Osteocyte (in vitro differentiated cells): ENCODE data around the gene KIAA1217. TPM values are rescaled to one million over a fixed set of nuclear protein-coding genes. Genes with fewer than 3 reads are reported as not detected.

Source experiments
- DNase-seq: peaks from one replicate; pipeline ENCODE4 v3.0.0; 2021; ENCODE audit warnings: mixed read lengths; ENCODE audit not compliant: unreplicated experiment; ENCODE audit errors: extremely low spot score
- H3K27ac Mint-ChIP-seq: one replicate; pipeline ENCODE4 v1.8.0; 2021; ENCODE audit warnings: mild to moderate bottlenecking, mixed read lengths; ENCODE audit not compliant: unreplicated experiment
- H3K27me3 Mint-ChIP-seq: one replicate; pipeline ENCODE4 v1.8.0; 2021; ENCODE audit warnings: mixed read lengths; ENCODE audit not compliant: unreplicated experiment
- H3K36me3 Mint-ChIP-seq: one replicate; pipeline ENCODE4 v1.8.0; 2021; ENCODE audit warnings: mixed read lengths; ENCODE audit not compliant: unreplicated experiment
- H3K4me1 Mint-ChIP-seq: one replicate; pipeline ENCODE4 v1.8.0; 2021; ENCODE audit warnings: mixed read lengths; ENCODE audit not compliant: unreplicated experiment
- H3K4me3 Mint-ChIP-seq: one replicate; pipeline ENCODE4 v1.8.0; 2021; ENCODE audit warnings: mild to moderate bottlenecking, moderate library complexity, mixed read lengths; ENCODE audit not compliant: unreplicated experiment
- H3K9me3 Mint-ChIP-seq: one replicate; pipeline ENCODE4 v1.8.0; 2021; ENCODE audit warnings: mixed read lengths; ENCODE audit not compliant: unreplicated experiment
- CTCF ChIP-seq: fragments of 200-600 bp; sonication (generic); IDR thresholded peaks from 2 replicates; pipeline ENCODE4 v1.5.0; 2021; ENCODE audit warnings: antibody characterized with exemption, mild to moderate bottlenecking, moderate library complexity
- total RNA-seq: library from RNA; stranded (reverse); gene quantifications from 2 replicates; pipeline ENCODE4 v1.2.1, GENCODE V29; 2021

Gene KIAA1217
- total RNA-seq, 1 donor from 2014 or later: 2.8 TPM

DNA sequence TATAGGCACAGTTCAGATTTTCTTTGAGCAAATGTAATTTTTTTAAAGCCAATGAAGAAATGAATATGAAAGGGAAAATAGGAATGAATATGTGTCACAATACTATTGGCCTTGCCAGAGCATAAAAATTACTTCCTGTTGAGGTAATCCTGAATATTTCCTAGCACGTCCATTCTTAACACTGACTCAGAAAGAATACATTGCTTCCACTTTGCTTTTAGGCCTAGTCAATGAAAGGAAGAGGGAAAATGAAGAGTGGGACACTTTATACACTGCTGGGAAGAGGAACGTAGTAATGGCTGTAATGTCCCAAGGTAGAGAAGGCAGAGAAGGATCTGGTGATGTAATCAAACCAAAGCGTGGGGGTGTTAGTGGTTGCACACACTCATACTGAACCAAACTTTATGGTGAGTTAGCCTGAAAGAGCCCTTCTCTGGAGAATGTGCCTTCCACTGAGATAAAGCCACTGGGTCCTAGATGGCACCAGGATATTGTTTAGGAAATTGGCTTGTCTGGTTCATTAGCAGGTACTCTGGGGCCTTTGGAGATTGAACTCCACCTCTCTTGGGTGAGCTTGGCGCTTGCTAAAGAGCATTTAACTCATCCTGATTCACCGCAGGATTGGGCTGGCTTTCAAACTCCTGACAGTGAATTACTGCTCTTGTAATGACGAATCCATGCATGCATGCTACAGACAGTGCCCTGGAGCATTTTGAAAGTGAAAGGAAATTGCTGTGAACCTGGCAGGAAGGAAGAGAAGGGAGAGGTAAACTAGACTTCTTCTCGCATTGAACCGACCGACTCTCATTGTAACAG, 254.9 kb downstream of the KIAA1217 start:
- Mint-ChIP-seq H3K4me1 (peaks cover 46% of the 10 kb centered on the region), H3K27ac (peak overlapping the region; percentile 69), H3K27me3 (no peaks in the 10 kb centered on the region), H3K36me3 (no peaks in the 10 kb centered on the region), H3K9me3 (no peaks in the 10 kb centered on the region), H3K4me3 (no peak overlapping the region)
- DNase-seq: no peak
- TF ChIP-seq CTCF: no peak

DNA sequence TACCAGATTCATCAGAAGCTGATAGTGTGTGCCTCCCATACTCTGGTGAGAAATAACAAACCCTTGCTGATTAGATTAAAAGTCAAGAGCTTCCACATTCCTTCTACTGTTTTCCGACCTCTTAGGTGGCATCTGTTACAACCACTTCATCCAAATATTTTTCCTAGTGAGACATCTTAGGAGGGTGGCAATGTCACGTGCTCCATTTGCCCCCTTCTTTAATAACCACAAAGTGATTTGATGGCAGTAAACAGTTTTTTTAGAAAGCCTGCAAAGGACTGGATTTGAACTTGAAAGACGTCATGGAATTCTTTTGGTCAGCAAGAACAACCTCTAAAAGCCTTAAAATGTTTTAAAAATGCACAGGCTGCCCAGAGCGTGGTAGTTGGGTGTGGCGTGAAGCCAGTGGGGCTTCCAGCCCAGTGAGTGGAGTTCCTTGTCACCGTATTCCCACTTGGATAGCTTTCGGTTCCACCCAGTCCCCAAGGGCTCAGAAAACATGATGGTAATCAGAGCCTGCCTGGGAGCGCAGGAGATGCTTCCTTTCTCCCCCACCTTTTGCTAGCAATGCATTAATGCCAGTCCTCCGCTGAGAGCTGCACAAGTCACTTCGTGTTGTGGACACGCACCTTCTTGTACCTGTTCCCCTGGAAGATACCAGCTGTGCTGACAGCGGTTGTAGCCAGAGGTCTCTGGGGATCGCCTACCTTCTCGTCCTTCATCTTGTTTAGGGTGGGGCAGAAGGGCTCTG, 256.4 kb downstream of the KIAA1217 start:
- Mint-ChIP-seq H3K27me3 (no peaks in the 10 kb centered on the region), H3K27ac (peak overlapping the region; percentile 69), H3K4me3 (no peak overlapping the region), H3K36me3 (no peaks in the 10 kb centered on the region), H3K4me1 (peaks cover 46% of the 10 kb centered on the region), H3K9me3 (no peaks in the 10 kb centered on the region)
- no peak for TF ChIP-seq CTCF
- DNase-seq: no peak

GRCh38 chr10:24465891-24466818, 257.2 kb downstream of the KIAA1217 start:
- TF ChIP-seq CTCF: no peak
- Mint-ChIP-seq H3K9me3 (no peaks in the 10 kb centered on the region), H3K4me3 (peak overlapping the region; percentile 30), H3K27me3 (no peaks in the 10 kb centered on the region), H3K4me1 (peaks cover 46% of the 10 kb centered on the region), H3K36me3 (no peaks in the 10 kb centered on the region), H3K27ac (peak overlapping the region; percentile 69)
- DNase-seq: no peak

- H3K27me3 Mint-ChIP-seq: no peaks in the 10 kb centered on the region
- H3K27ac Mint-ChIP-seq: peak overlapping the region; percentile 5
- TF ChIP-seq CTCF: no peak
- no peaks in the 10 kb centered on the region for H3K9me3 Mint-ChIP-seq
- H3K4me3 Mint-ChIP-seq: peak overlapping the region; percentile 43
- peaks cover 46% of the 10 kb centered on the region for H3K4me1 Mint-ChIP-seq
- DNase-seq: no peak
- no peaks in the 10 kb centered on the region for H3K36me3 Mint-ChIP-seq
Measured at GRCh38 chr10:24467136-24467535, 258.2 kb downstream of the KIAA1217 start.
